ENCODE data around the gene CAMK2D.

- no peak for TF ChIP-seq POLR2A (IDR thresholded peaks at IDR 0.05; ENCODE audit: low read depth)
- TF ChIP-seq, protein P1, sequence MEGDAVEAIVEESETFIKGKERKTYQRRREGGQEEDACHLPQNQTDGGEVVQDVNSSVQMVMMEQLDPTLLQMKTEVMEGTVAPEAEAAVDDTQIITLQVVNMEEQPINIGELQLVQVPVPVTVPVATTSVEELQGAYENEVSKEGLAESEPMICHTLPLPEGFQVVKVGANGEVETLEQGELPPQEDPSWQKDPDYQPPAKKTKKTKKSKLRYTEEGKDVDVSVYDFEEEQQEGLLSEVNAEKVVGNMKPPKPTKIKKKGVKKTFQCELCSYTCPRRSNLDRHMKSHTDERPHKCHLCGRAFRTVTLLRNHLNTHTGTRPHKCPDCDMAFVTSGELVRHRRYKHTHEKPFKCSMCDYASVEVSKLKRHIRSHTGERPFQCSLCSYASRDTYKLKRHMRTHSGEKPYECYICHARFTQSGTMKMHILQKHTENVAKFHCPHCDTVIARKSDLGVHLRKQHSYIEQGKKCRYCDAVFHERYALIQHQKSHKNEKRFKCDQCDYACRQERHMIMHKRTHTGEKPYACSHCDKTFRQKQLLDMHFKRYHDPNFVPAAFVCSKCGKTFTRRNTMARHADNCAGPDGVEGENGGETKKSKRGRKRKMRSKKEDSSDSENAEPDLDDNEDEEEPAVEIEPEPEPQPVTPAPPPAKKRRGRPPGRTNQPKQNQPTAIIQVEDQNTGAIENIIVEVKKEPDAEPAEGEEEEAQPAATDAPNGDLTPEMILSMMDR (IDR thresholded peaks at IDR 0.05) = no peak
- TF ChIP-seq POLR2AphosphoS5 (IDR thresholded peaks at IDR 0.05) = no peak
- TF ChIP-seq EP300 (IDR thresholded peaks at IDR 0.05) = no peak
Measured at GRCh38 chr4:113744667-113745240, 16.8 kb downstream of the CAMK2D start.

Data from esophagus muscularis mucosa (tissue), 4 donors.